Central memory CD4-positive, alpha-beta T cell (primary cell): Measurements from ENCODE around the gene SEC14L1.
A peak's percentile ranks its signal among the peaks of the same experiment; 100 is the strongest.
"Not testable (repeated sequence)": the region's sequence is repeated elsewhere in the genome, so short reads cannot be mapped to it uniquely, and the experiment has no call there.

Experiments used
- DNase-seq: peaks from one replicate; pipeline ENCODE4 v3.0.0; 2022
- total RNA-seq, 3 experiments: gene quantifications; one replicate each; lab custom pipeline; 2026; lab: John Stamatoyannopoulos, UW

SEC14L1 gene
- 31.9 to 44.2 (median 37.8) reads per million in 3 experiments for total RNA-seq

- DNase-seq: peak; percentile 11
Observed at GRCh38 chr17:77140878-77141767, at the start of gene SEC14L1. SEC14L1 (plus strand) TSS chr17:77140969; CDS start chr17:77143597, 2,628 bp downstream.

DNA sequence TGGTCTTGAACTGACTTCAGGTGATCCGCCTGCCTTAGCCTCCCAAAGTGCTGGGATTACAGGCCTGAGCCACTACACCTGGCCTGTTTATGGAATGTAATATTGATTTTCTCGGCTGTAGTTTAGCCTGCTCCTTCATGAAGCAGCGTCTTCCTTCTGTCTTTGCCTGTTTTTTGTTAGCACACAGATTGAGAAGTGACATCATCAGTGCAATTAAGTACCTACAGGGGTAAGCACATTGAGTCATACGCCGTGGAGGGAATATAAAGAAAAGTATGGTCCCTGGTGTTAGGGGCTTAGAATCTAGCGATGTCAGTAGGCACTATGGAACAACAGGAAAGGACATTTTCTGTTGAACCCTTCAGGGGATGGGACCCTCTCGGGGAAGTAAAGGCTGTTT, 48.7 kb upstream of the SEC14L1 start:
- no peak for DNase-seq

DNA sequence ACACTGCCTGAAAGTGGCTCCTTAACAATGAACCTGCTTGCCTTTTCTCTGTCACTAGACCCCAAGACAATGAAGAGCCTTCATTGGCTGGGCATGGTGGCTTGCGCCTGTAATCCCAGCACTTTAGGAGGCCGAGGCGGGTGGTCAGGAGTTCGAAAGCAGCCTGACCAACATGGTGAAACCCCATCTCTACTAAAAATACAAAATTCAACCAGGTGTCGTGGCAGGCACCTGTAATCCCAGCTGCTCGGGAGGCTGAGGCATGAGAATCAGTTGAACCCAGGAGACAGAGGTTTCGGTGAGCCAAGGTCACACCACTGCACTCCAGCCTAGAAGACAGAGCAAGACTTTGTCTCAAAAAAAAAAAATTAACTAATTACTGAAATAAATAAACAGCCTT, 45.3 kb upstream of the SEC14L1 start:
- no peak for DNase-seq

DNA sequence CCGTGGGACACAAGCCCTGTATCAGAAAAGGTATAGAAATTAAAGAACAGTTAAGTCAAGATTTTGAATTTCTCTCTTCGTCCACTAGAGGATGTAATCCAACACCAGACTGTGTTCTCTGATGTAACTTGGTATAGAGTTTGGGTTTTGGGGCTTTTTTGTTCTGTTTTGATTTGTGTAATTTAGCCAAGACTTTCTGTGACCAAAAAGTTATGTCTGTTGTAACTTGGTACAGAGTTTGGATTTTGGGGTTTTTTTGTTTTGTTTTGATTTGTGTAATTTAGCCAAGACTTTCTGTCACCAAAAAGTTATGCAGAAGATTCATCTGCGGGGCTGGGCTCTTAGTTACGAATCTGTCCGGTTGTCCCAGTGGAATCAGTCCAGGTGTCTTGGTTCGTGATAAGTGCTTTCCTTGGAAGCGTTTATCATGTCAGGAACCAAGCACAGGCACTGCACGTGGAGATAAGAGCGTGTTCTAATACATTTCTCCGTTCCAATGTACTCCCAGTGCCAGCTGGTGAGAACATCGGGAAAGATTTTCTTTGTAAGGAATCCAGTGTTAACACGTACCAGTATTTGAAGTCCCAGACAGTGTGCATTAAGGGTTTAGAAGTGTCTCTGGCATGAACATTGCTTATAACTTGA, 44.1 kb upstream of the SEC14L1 start:
- DNase-seq: peak; percentile 27

GRCh38 chr17:77097631-77098180, 43.1 kb upstream of the SEC14L1 start:
- DNase-seq: no peak

- DNase-seq: peak; percentile 58
Observed at GRCh38 chr17:77098884-77099545, 41.8 kb upstream of the SEC14L1 start.

GRCh38 chr17:77099997-77100396, 40.8 kb upstream of the SEC14L1 start:
- DNase-seq: no peak

DNA sequence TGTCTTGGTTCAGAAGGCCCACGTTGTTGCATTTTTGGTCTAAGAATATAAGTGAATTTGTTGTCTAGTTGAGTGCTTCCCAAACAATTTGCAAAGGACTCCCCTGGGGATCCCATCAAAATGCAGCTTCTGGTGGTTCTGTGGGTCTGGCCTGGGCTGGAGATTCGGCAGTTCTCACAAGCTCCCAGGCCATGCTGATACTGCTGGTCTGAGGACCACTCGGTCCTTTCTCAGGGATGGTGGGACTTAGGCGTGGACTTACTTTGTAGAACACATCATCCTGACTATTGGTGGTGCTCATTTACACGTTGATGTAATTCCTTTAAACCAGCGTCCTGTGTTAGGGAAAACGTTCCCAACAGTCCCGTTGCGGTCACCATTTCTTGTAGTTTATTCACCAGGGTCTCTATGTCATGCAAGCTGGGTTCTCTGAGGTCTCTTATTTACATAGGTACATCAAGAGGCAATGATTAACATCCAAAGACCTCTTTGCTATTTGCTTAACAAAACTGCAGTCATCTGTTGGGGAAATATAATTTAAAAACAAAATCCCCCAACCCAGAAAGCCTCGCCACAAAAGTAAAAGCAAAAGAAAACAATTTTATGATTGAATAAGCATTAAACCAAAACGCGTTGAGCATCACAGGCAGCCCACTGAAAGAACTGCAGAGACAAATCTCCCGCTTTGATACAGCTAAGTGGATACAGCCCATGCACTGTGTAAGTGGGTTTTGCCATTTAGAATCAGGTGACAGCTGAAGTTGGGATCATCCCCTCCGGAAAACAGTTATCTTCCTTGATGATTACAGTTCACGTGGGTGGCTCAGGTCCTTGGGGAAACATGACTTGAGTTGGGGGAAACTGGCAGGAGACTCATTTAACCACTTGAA, 39.0 kb upstream of the SEC14L1 start:
- no peak for DNase-seq

DNA sequence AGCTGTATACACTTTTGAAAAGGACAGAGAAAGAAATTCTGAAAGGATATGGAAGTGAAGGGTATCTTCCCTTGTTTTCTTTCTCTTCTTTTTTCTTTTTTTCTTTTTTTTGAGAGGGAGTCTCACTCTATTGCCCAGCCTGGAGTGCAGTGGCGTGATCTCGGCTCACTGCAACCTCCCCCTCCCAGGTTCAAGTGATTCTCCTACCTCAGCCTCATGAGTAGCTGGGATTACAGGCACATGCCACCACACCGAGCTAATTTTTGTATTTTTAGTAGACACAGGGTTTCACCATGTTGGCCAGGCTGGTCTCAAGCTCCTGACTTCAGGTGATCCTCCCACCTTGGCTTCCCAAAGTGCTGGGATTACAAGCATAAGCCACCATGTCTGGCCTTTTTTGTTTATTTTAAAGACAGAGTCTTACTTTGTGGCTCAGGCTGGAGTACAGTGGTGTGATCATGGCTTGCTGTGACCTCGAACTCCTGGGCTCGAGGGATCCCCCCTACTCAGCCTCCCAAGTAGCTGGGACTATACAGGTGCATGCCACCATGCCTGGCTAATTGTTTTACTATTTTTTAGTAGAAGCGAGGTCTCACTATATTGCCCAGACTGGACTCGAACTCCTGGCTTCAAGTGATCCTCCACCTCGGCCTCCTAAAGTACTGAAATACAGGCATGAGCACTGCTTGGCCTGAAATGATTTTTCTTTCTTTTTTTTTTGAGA, 38.2 kb upstream of the SEC14L1 start:
- not testable (repeated sequence) for DNase-seq

DNA sequence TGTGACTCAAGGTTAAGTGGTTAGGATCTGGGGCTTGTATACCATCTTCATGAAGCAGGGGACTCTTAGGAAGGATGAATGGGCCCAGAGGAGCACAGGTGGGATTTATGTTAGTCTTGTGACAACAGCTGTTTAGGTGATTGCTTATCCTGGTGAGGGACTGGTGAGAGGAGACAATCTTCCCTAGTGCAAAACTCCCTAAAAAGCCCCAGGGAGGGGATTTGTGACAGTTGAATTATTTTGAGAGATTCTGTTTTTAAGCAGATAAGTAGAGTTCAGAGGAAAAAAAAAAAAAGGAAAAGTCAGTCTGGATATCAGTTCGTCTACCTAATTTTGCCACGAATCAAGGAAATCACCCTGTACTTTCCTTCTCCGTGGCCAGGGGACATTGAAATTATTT, 35.1 kb upstream of the SEC14L1 start:
- DNase-seq: no peak

- no peak for DNase-seq
Observed at GRCh38 chr17:77106874-77107358, 33.9 kb upstream of the SEC14L1 start.

DNA sequence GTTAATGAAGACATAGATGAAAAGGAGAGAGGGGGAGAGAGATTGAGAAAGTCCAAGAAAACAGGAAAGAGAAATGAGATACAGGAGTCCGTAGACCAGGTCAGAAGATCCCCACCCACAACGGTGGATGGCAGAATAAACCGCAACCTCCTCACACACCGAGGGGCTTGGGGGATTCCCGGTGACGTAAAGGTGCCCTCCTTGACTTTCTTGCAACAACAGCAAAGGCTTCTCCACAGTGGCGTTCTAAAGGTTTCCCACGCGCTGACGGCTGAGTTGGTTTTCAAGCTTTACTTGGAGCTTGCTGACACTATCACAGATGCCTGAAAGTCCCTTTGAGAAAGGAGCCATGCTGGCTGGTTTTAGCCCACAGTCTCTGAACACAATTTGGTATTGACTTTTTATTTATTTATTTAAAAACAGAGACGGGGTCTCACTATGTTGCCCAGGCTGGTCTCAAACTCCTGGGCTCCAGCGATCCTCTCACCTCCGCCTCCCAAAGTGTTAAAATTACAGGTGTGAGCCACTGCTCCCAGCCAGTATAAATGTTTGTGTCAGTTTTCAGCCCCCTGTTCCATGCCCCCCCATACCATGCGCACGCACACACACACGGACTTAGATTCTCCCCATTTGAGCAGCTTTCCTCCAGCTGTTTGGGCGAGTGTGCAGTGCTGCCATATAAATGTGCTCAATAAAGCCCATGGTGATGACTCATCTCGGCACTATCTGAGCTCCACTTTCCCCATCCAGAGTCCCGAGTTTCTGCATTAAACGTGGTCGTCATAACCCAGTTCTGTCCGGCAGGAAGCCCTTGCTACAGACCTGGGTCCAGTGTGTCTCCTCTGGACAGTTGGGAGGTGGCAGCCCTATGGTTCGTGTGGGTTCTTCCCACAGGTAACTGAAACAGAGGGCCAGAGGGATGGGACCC, 33.0 kb upstream of the SEC14L1 start:
- DNase-seq: peak; percentile 28

- DNase-seq: no peak
Observed at GRCh38 chr17:77109159-77109759, 31.5 kb upstream of the SEC14L1 start.

DNA sequence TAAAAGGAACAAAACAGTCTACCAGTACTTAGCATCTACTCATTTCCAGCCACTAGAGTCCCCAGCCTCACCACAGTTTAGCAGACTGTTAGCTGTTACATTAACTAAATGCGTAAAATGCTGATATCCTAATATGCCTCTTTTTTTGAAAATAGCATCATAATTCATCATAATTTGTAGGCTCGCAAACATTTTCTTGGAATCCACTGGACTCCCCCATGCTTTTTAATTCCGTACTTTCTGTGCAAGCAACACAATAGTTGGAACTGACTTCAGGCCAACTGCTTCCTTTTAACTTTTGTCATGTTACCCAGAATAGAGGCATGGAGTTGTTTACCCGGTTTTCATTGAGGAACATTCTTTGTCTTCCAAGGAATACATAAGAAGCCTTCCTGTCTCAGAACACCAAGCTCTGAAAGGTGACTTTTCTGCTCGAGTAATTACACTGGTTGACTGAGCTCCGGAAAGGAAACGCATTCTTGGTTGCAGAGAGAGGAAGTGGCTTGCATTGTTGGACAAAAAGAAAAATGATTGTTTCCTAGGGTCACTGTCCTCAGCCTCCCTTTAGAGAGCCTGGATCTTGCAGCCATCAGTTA, 30.9 kb upstream of the SEC14L1 start:
- DNase-seq: no peak

- not testable (repeated sequence) for DNase-seq
Observed at GRCh38 chr17:77111165-77111933, 29.4 kb upstream of the SEC14L1 start.

DNA sequence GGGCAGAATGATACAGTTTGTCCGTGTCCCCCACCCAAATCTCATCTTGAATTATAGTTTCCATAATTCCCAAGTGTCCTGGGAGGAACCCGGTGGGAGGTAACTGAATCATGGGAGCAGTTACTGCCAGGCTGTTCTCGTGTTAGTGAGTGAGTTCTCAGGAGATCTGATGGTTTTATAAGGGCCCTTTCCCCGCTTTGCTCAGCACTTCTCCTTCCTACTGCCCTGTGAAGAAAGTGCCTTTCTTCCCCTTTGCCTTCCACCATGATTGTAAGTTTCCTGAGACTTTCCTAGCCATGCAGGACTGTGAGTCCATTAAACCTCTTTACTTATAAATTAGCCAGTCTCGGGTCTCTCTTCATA, 28.9 kb upstream of the SEC14L1 start:
- DNase-seq: no peak

DNA sequence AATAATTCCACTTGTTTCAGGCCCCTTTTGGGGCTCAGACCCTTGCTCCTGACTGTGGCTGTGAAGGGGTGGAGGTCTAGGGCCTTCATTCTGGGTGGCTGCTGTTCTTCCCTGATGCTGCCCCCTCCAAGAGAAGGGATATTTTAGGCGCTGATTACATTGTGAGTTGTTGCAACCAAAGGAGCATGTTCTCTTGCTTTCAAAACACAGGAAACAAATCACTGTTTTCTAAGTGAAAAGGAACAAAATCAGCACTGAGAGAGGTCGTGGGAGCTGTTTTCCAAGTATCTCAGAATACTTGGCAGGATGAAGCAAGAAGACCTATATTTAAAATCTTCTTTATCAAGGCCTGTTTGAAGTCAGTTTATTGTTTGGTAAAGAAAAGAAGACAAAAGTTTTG, 25.3 kb upstream of the SEC14L1 start:
- no peak for DNase-seq

- no peak for DNase-seq
Observed at GRCh38 chr17:77115947-77116346, 24.8 kb upstream of the SEC14L1 start.
